K562 (cell line): Measurements from ENCODE around the gene TP73. TPM values are rescaled to one million over a fixed set of nuclear protein-coding genes. Genes with fewer than 3 reads are reported as not detected.

ENCODE experiments used
- CBX1 ChIP-seq: sonication (generic); IDR thresholded peaks from 2 replicates; pipeline ENCODE4 v1.6.1; 2016; ENCODE audit warnings: antibody characterized with exemption, low read depth, mild to moderate bottlenecking
- E2F3 ChIP-seq: fragments of 250-450 bp; sonication (Bioruptor Pico); IDR thresholded peaks from 2 replicates; pipeline ENCODE4 v1.4.0; 2020; ENCODE audit warnings: mild to moderate bottlenecking
- NCOA6 ChIP-seq: fragments of 450-650 bp; IDR thresholded peaks from 2 replicates; pipeline ENCODE4 v1.6.1; 2017; ENCODE audit warnings: mild to moderate bottlenecking
- PHF8 ChIP-seq: fragments of 200-600 bp; sonication (generic); IDR thresholded peaks from 2 replicates; pipeline ENCODE4 v1.6.1; 2012; ENCODE audit warnings: mixed run types, mild to moderate bottlenecking, inconsistent platforms, low read length, moderate library complexity, borderline replicate concordance
- SRSF9 ChIP-seq: fragments of 200-400 bp; formaldehyde crosslinking; IDR thresholded peaks from 2 replicates; pipeline ENCODE4 v1.6.1; 2017; ENCODE audit warnings: low read depth, low read length, borderline replicate concordance
- TOE1 ChIP-seq, 2 experiments: fragments of 450-650 bp in 1 of 2; sonication (generic) in 1 of 2; formaldehyde crosslinking in 1 of 2; IDR thresholded peaks; 2 replicates each; pipeline versions ENCODE4 v1.7.1 to v1.8.0; 2016 to 2022; ENCODE audit warnings: borderline replicate concordance in 2 of 2, mild to moderate bottlenecking in 2 of 2, antibody characterized with exemption in 1 of 2, inconsistent platforms in 1 of 2, low read depth in 1 of 2, missing genetic modification reagents in 1 of 2, moderate library complexity in 1 of 2
- VEZF1 ChIP-seq: fragments of 200-800 bp; sonication (Bioruptor generic); IDR thresholded peaks from 2 replicates; pipeline ENCODE4 v1.6.1; 2017; ENCODE audit warnings: missing genetic modification characterization, missing compliant biosample characterization
- polyA plus RNA-seq, 8 experiments: library from polyadenylated mRNA; depleted of rRNA in 4 of 8; stranded (reverse) in 5 of 8; unstranded in 3 of 8; fragments of >200 nt; fragmentation: Nextera tagmentation in 2 of 8; fragmentation: Illumina TruSeq in 1 of 8; extraction: Ambion mirVana in 2 of 8; extraction: Trizol in 1 of 8; gene quantifications; 2 replicates each; pipeline versions ENCODE4 v1.2.1 to v1.2.3, GENCODE V29; 2011 to 2014; ENCODE audit warnings: inconsistent platforms in 1 of 8, missing spikeins in 1 of 8
- total RNA-seq, 7 experiments: library from RNA; depleted of rRNA in 6 of 7; stranded (reverse); fragments of >200 nt in 6 of 7; fragmentation: Illumina TruSeq in 2 of 7; extraction: Trizol in 2 of 7; gene quantifications; 2 replicates each; pipeline versions ENCODE4 v1.2.1 to v1.2.3, GENCODE V29; 2011 to 2021; ENCODE audit warnings: low replicate concordance in 1 of 7
- TF ChIP-seq, protein P1 (sequence below), 2 experiments: fragments of 450-650 bp; conservative IDR thresholded peaks; 2 replicates each; pipeline ENCODE4 v1.6.1; 2017; ENCODE audit warnings: mild to moderate bottlenecking in 2 of 2, moderate library complexity in 2 of 2
- TF ChIP-seq, protein P2 (sequence below): sonication (generic); formaldehyde crosslinking; IDR thresholded peaks from 2 replicates; pipeline ENCODE4 v1.8.0; 2022; ENCODE audit warnings: mild to moderate bottlenecking, missing genetic modification reagents
- TF ChIP-seq, protein P3 (sequence below): fragments of 450-650 bp; IDR thresholded peaks from 2 replicates; pipeline ENCODE4 v1.6.1; 2018; ENCODE audit not compliant: partially characterized antibody

Gene TP73
- total and polyA plus RNA-seq, 9 of the 15 experiments (the other 6 are each of a cell fraction or from before 2014, with no cell fraction given) = 0.07 to 1.6 (median 0.40) TPM; not detected in 2

DNA sequence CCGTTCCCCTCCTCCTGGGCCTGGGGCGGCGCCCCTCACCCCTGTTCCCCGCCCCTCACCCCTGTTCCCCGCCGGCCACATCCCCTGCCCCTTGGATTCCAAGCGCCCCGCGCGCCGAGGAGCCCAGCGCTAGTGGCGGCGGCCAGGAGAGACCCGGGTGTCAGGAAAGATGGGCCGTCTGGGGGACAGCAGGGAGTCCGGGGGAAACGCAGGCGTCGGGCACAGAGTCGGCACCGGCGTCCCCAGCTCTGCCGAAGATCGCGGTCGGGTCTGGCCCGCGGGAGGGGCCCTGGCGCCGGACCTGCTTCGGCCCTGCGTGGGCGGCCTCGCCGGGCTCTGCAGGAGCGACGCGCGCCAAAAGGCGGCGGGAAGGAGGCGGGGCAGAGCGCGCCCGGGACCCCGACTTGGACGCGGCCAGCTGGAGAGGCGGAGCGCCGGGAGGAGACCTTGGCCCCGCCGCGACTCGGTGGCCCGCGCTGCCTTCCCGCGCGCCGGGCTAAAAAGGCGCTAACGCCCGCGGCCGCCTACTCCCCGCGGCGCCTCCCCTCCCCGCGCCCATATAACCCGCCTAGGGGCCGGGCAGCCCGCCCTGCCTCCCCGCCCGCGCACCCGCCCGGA lies at the start of gene TP73 (continued):
- TF ChIP-seq, protein P1, sequence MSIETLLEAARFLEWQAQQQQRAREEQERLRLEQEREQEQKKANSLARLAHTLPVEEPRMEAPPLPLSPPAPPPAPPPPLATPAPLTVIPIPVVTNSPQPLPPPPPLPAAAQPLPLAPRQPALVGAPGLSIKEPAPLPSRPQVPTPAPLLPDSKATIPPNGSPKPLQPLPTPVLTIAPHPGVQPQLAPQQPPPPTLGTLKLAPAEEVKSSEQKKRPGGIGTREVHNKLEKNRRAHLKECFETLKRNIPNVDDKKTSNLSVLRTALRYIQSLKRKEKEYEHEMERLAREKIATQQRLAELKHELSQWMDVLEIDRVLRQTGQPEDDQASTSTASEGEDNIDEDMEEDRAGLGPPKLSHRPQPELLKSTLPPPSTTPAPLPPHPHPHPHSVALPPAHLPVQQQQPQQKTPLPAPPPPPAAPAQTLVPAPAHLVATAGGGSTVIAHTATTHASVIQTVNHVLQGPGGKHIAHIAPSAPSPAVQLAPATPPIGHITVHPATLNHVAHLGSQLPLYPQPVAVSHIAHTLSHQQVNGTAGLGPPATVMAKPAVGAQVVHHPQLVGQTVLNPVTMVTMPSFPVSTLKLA (conservative IDR thresholded peaks at IDR 0.05) = no peak
- TF ChIP-seq PHF8 (peak; percentile 54; the same call in 1 of the 2 replicates), SRSF9 (no peak), NCOA6 (peak; percentile 48; the same call in 1 of the 2 replicates), CBX1 (no peak), TOE1 (IDR thresholded peaks at IDR 0.05; ENCODE audit: borderline replicate concordance) (no peak), TOE1 (CRISPR knock-in tag; IDR thresholded peaks at IDR 0.05; ENCODE audit: borderline replicate concordance, low read depth) (no peak), VEZF1 (CRISPR knock-in tag) (peak; percentile 49; the same call in 1 of the 2 replicates), E2F3 (CRISPR knock-in tag) (0 out of 2 replicates have a peak, but pooled peaks have one; percentile 46)
- TF ChIP-seq, protein P2, sequence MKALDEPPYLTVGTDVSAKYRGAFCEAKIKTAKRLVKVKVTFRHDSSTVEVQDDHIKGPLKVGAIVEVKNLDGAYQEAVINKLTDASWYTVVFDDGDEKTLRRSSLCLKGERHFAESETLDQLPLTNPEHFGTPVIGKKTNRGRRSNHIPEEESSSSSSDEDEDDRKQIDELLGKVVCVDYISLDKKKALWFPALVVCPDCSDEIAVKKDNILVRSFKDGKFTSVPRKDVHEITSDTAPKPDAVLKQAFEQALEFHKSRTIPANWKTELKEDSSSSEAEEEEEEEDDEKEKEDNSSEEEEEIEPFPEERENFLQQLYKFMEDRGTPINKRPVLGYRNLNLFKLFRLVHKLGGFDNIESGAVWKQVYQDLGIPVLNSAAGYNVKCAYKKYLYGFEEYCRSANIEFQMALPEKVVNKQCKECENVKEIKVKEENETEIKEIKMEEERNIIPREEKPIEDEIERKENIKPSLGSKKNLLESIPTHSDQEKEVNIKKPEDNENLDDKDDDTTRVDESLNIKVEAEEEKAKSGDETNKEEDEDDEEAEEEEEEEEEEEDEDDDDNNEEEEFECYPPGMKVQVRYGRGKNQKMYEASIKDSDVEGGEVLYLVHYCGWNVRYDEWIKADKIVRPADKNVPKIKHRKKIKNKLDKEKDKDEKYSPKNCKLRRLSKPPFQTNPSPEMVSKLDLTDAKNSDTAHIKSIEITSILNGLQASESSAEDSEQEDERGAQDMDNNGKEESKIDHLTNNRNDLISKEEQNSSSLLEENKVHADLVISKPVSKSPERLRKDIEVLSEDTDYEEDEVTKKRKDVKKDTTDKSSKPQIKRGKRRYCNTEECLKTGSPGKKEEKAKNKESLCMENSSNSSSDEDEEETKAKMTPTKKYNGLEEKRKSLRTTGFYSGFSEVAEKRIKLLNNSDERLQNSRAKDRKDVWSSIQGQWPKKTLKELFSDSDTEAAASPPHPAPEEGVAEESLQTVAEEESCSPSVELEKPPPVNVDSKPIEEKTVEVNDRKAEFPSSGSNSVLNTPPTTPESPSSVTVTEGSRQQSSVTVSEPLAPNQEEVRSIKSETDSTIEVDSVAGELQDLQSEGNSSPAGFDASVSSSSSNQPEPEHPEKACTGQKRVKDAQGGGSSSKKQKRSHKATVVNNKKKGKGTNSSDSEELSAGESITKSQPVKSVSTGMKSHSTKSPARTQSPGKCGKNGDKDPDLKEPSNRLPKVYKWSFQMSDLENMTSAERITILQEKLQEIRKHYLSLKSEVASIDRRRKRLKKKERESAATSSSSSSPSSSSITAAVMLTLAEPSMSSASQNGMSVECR (CRISPR knock-in tag) = 0 out of 2 replicates have a peak, but pooled peaks have one; percentile 70
- TF ChIP-seq, protein P3, sequence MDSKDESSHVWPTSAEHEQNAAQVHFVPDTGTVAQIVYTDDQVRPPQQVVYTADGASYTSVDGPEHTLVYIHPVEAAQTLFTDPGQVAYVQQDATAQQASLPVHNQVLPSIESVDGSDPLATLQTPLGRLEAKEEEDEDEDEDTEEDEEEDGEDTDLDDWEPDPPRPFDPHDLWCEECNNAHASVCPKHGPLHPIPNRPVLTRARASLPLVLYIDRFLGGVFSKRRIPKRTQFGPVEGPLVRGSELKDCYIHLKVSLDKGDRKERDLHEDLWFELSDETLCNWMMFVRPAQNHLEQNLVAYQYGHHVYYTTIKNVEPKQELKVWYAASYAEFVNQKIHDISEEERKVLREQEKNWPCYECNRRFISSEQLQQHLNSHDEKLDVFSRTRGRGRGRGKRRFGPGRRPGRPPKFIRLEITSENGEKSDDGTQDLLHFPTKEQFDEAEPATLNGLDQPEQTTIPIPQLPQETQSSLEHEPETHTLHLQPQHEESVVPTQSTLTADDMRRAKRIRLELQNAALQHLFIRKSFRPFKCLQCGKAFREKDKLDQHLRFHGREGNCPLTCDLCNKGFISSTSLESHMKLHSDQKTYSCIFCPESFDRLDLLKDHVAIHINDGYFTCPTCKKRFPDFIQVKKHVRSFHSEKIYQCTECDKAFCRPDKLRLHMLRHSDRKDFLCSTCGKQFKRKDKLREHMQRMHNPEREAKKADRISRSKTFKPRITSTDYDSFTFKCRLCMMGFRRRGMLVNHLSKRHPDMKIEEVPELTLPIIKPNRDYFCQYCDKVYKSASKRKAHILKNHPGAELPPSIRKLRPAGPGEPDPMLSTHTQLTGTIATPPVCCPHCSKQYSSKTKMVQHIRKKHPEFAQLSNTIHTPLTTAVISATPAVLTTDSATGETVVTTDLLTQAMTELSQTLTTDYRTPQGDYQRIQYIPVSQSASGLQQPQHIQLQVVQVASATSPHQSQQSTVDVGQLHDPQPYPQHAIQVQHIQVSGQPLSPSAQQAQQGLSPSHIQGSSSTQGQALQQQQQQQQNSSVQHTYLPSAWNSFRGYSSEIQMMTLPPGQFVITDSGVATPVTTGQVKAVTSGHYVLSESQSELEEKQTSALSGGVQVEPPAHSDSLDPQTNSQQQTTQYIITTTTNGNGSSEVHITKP = no peak
